ENCODE measurements around the gene FCAR. TPM values are rescaled to one million over a fixed set of nuclear protein-coding genes. Genes with fewer than 3 reads are reported as not detected.
"Not testable (repeated sequence)": the region's sequence is repeated elsewhere in the genome, so short reads cannot be mapped to it uniquely, and the experiment has no call there.

The FCAR gene
- total RNA-seq, 1 experiment from 2014 or later = not detected

- H3K27me3 ChIP-seq (ENCODE audit: control insufficient read depth, insufficient read depth, low read length); H3K4me1 ChIP-seq (ENCODE audit: control insufficient read depth, insufficient read depth, low read length); H3K4me3 ChIP-seq (ENCODE audit: low read depth in 2 of 2, low read length in 2 of 2); H3K27ac ChIP-seq (ENCODE audit: low read length); DNase-seq (ENCODE audit: low read depth, low spot score); CTCF ChIA-PET; H3K36me3 ChIP-seq (ENCODE audit: control insufficient read depth, insufficient read depth, low read length); H3K9me3 ChIP-seq (ENCODE audit: control insufficient read depth, insufficient read depth, low read depth, low read length); BruUV-seq (replicated peaks); intact Hi-C loops (cut with micrococcal nuclease; ENCODE audit: unreplicated experiment); in situ Hi-C loops (cut with HindIII; ENCODE audit: low pct_unique_long_range_greater_than_20kb, low sequenced_read_pairs); ATAC-seq; POLR2A ChIA-PET: not testable (repeated sequence)
Observed at GRCh38 chr19:54835126-54835525, 38.9 kb upstream of the FCAR start.

GRCh38 chr19:54837522-54837921 is 36.5 kb upstream of the FCAR start:
- H3K36me3 ChIP-seq (ENCODE audit: control insufficient read depth, insufficient read depth, low read length); intact Hi-C loops (cut with micrococcal nuclease; ENCODE audit: unreplicated experiment); H3K4me3 ChIP-seq (ENCODE audit: low read depth in 2 of 2, low read length in 2 of 2); BruUV-seq (replicated peaks); H3K27ac ChIP-seq (ENCODE audit: low read length); ATAC-seq; CTCF ChIA-PET; H3K9me3 ChIP-seq (ENCODE audit: control insufficient read depth, insufficient read depth, low read depth, low read length); DNase-seq (ENCODE audit: low read depth, low spot score); H3K27me3 ChIP-seq (ENCODE audit: control insufficient read depth, insufficient read depth, low read length); H3K4me1 ChIP-seq (ENCODE audit: control insufficient read depth, insufficient read depth, low read length); in situ Hi-C loops (cut with HindIII; ENCODE audit: low pct_unique_long_range_greater_than_20kb, low sequenced_read_pairs); POLR2A ChIA-PET: not testable (repeated sequence)

- CTCF ChIA-PET; DNase-seq (ENCODE audit: low read depth, low spot score); H3K4me1 ChIP-seq (ENCODE audit: control insufficient read depth, insufficient read depth, low read length); H3K36me3 ChIP-seq (ENCODE audit: control insufficient read depth, insufficient read depth, low read length); intact Hi-C loops (cut with micrococcal nuclease; ENCODE audit: unreplicated experiment); H3K9me3 ChIP-seq (ENCODE audit: control insufficient read depth, insufficient read depth, low read depth, low read length); H3K27me3 ChIP-seq (ENCODE audit: control insufficient read depth, insufficient read depth, low read length); H3K27ac ChIP-seq (ENCODE audit: low read length); POLR2A ChIA-PET; in situ Hi-C loops (cut with HindIII; ENCODE audit: low pct_unique_long_range_greater_than_20kb, low sequenced_read_pairs); BruUV-seq (replicated peaks); ATAC-seq; H3K4me3 ChIP-seq (ENCODE audit: low read depth in 2 of 2, low read length in 2 of 2): not testable (repeated sequence)
Observed at GRCh38 chr19:54843171-54843570, 30.9 kb upstream of the FCAR start.

GRCh38 chr19:54850061-54850640 is 23.9 kb upstream of the FCAR start, which contains the start of gene KIR3DL2:
Gene KIR3DL2, plus strand, starts transcription at chr19:54850443. Its CDS starts 33 bp downstream, at chr19:54850476.
- ATAC-seq; in situ Hi-C loops (cut with HindIII; ENCODE audit: low pct_unique_long_range_greater_than_20kb, low sequenced_read_pairs); H3K4me3 ChIP-seq (ENCODE audit: low read depth in 2 of 2, low read length in 2 of 2); intact Hi-C loops (cut with micrococcal nuclease; ENCODE audit: unreplicated experiment); BruUV-seq (replicated peaks); H3K4me1 ChIP-seq (ENCODE audit: control insufficient read depth, insufficient read depth, low read length); H3K27me3 ChIP-seq (ENCODE audit: control insufficient read depth, insufficient read depth, low read length); DNase-seq (ENCODE audit: low read depth, low spot score); H3K9me3 ChIP-seq (ENCODE audit: control insufficient read depth, insufficient read depth, low read depth, low read length); H3K36me3 ChIP-seq (ENCODE audit: control insufficient read depth, insufficient read depth, low read length); POLR2A ChIA-PET; H3K27ac ChIP-seq (ENCODE audit: low read length): not testable (repeated sequence)
- CTCF ChIA-PET = interaction anchor here (0.7 kb wide), 1 partner anchor 130 kb away, joined by 3 read pairs; no protein-coding TSS in a partner anchor

GRCh38 chr19:54850930-54851329 is 23.1 kb upstream of the FCAR start:
- no peak overlapping the region for H3K4me3 ChIP-seq (ENCODE audit: low read depth in 2 of 2, low read length in 2 of 2)
- TF ChIP-seq TCF7L2 (IDR thresholded peaks at IDR 0.05; ENCODE audit: low read depth, low read length) (no peak), CTCF (IDR thresholded peaks at IDR 0.05) (no peak), SIN3A (IDR thresholded peaks at IDR 0.05; ENCODE audit: borderline replicate concordance, insufficient read depth, low read depth, low read length) (no peak), REST (IDR thresholded peaks at IDR 0.05; ENCODE audit: insufficient read depth in 1 of 2, low read depth in 2 of 2, low read length in 1 of 2) (no peak), POLR2AphosphoS5 (IDR thresholded peaks at IDR 0.05; ENCODE audit: low read depth, low read length) (no peak)
- no peak for DNase-seq (ENCODE audit: low read depth, low spot score)
- H3K27me3 ChIP-seq (ENCODE audit: control insufficient read depth, insufficient read depth, low read length) = peaks cover 9% of the 10 kb centered on the region
- ChIA-PET CTCF (no interaction called here), POLR2A (no interaction called here)
- H3K9me3 ChIP-seq (ENCODE audit: control insufficient read depth, insufficient read depth, low read depth, low read length) = no peaks in the 10 kb centered on the region
- in situ Hi-C loops (cut with HindIII; ENCODE audit: low pct_unique_long_range_greater_than_20kb, low sequenced_read_pairs) (no loop called here), intact Hi-C loops (cut with micrococcal nuclease; ENCODE audit: unreplicated experiment) (no loop called here)
- ATAC-seq = no peak
- no peaks in the 10 kb centered on the region for H3K4me1 ChIP-seq (ENCODE audit: control insufficient read depth, insufficient read depth, low read length)
- BruUV-seq (replicated peaks) = no TSS peak
- no peak overlapping the region for H3K27ac ChIP-seq (ENCODE audit: low read length)
- no peaks in the 10 kb centered on the region for H3K36me3 ChIP-seq (ENCODE audit: control insufficient read depth, insufficient read depth, low read length)

Measured in Panc1 (cell line).